ENCODE data around the gene TREH. TPM values are rescaled to one million over a fixed set of nuclear protein-coding genes. Genes with fewer than 3 reads are reported as not detected.

Gene TREH
- total RNA-seq, 3 donors from 2014 or later, result not detected

GRCh38 chr11:118643142-118643994 lies 36.1 kb downstream of the TREH start:
- intact Hi-C loops (cut with DNase I; ENCODE audit: low total_unique reads), result no loop called here
- H3K27ac ChIP-seq, result peak overlapping the region in 1 of 2 donors; percentile 10
- H3K4me1 ChIP-seq, result peaks cover 0 to 4% of the 10 kb centered on the region in 2 donors
- no peaks in the 10 kb centered on the region for H3K27me3 ChIP-seq
- DNase-seq (ENCODE audit: low spot score in 2 of 2), result no peak
- no peaks in the 10 kb centered on the region for H3K9me3 ChIP-seq
- no peaks in the 10 kb centered on the region for H3K36me3 ChIP-seq
- no peak overlapping the region for H3K4me3 ChIP-seq
- TF ChIP-seq, protein P1, sequence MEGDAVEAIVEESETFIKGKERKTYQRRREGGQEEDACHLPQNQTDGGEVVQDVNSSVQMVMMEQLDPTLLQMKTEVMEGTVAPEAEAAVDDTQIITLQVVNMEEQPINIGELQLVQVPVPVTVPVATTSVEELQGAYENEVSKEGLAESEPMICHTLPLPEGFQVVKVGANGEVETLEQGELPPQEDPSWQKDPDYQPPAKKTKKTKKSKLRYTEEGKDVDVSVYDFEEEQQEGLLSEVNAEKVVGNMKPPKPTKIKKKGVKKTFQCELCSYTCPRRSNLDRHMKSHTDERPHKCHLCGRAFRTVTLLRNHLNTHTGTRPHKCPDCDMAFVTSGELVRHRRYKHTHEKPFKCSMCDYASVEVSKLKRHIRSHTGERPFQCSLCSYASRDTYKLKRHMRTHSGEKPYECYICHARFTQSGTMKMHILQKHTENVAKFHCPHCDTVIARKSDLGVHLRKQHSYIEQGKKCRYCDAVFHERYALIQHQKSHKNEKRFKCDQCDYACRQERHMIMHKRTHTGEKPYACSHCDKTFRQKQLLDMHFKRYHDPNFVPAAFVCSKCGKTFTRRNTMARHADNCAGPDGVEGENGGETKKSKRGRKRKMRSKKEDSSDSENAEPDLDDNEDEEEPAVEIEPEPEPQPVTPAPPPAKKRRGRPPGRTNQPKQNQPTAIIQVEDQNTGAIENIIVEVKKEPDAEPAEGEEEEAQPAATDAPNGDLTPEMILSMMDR (IDR thresholded peaks at IDR 0.05), result no peak
- TF ChIP-seq POLR2A (IDR thresholded peaks at IDR 0.05) (no peak), POLR2AphosphoS5 (IDR thresholded peaks at IDR 0.05) (no peak)

GRCh38 chr11:118641397-118642019 lies 37.9 kb downstream of the TREH start:
- TF ChIP-seq, protein P1 (IDR thresholded peaks at IDR 0.05), result no peak
- TF ChIP-seq POLR2A (IDR thresholded peaks at IDR 0.05) (no peak), POLR2AphosphoS5 (IDR thresholded peaks at IDR 0.05) (no peak)
- H3K9me3 ChIP-seq, result no peaks in the 10 kb centered on the region
- intact Hi-C loops (cut with DNase I; ENCODE audit: low total_unique reads), result no loop called here
- H3K36me3 ChIP-seq, result no peaks in the 10 kb centered on the region
- H3K27ac ChIP-seq, result peak overlapping the region; percentile 0 to 14
- peaks cover 0 to 4% of the 10 kb centered on the region in 2 donors for H3K4me1 ChIP-seq
- no peaks in the 10 kb centered on the region for H3K27me3 ChIP-seq
- peak; percentile 62 to 77 for DNase-seq (ENCODE audit: low spot score in 2 of 2)
- H3K4me3 ChIP-seq, result no peak overlapping the region

DNA sequence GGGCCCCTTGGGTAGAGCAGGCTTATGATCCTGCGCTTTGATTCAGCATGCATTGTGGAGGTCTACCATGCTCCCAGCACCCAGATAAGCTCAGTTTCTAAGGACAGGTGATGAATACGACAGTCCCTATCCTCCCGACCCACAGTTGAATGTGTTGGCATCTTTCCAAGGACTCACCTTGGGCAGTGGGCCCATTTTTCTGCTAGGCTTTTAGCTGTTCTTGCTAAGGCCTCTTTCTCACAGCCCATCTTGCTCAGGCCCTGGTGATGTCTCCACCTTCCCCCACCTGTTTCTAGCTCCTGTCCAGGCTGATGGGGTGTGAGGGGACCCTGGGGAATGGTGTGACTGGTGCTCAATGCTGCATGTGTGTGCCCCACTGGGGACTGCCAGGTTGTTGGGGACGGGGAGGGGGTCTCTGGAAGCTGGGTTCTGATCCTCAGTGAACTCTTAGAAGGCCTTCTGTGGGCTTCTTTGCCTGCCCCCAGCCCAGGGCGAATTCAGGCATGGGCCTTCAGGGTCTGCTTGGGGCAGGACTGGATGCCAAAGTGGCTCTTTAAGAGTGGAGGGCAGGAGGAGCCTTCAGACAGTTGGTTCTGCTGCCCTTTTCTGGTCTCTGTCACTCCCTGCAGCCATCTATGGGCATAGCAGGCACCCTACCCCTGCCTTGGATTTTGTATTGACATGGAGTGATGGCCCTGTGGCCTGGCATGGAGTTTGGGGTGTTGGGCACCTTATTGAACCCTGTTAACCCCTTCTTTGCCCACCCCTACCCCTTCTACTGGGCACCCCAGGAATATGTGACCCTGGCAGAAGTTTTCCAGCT lies 38.9 kb downstream of the TREH start:
- Histone ChIP-seq H3K27ac (peak overlapping the region in 1 of 2 donors; percentile 0), H3K27me3 (no peaks in the 10 kb centered on the region), H3K9me3 (no peaks in the 10 kb centered on the region), H3K36me3 (no peaks in the 10 kb centered on the region), H3K4me3 (no peak overlapping the region), H3K4me1 (peaks cover 0 to 4% of the 10 kb centered on the region in 2 donors)
- TF ChIP-seq, protein P1 (IDR thresholded peaks at IDR 0.05), result peak in 2 of 3 donors; percentile 12 to 51
- TF ChIP-seq POLR2AphosphoS5 (IDR thresholded peaks at IDR 0.05), result no peak
- DNase-seq (ENCODE audit: low spot score in 2 of 2), result no peak
- intact Hi-C loops (cut with DNase I; ENCODE audit: low total_unique reads), result no loop called here

DNA sequence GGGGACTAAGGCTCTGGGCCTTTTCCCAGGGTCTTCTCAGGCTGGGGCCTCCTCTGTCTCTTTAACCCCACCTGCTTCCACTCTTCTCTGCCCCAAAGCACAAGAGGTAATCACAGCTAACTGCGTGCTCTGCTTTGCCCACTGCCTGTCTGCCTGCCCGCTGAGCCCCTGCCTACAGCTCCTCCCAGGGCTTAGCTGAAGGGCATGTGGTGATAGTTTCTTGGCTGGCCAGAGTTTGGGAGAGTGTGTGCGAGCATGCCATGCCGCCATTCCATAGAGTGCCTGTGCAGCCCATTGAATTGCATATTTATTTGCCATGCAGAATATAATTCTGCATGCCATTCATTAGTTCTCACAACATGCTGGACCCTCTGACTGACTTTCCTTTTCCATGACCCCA lies 39.6 kb downstream of the TREH start:
- Histone ChIP-seq H3K27ac (no peak overlapping the region), H3K36me3 (no peaks in the 10 kb centered on the region), H3K9me3 (no peaks in the 10 kb centered on the region), H3K4me3 (no peak overlapping the region), H3K4me1 (peaks cover 3 to 4% of the 10 kb centered on the region in 2 donors), H3K27me3 (no peaks in the 10 kb centered on the region)
- TF ChIP-seq, protein P1 (IDR thresholded peaks at IDR 0.05), result no peak
- TF ChIP-seq POLR2AphosphoS5 (IDR thresholded peaks at IDR 0.05) (no peak), POLR2A (IDR thresholded peaks at IDR 0.05) (no peak)
- intact Hi-C loops (cut with DNase I; ENCODE audit: low total_unique reads), result no loop called here
- no peak for DNase-seq (ENCODE audit: low spot score in 2 of 2)
